GM19395 (cell line): Measurements from ENCODE around the gene CAMTA1.
"Not testable (repeated sequence)": the region's sequence is repeated elsewhere in the genome, so short reads cannot be mapped to it uniquely, and the experiment has no call there.

Experiments used
- ATAC-seq: cut with Tn5 transposase; IDR thresholded peaks from one replicate; pipeline ENCODE4 v1.9.1; 2021; ENCODE audit warnings: mild to moderate bottlenecking, moderate library complexity; ENCODE audit not compliant: unreplicated experiment

CAMTA1 gene

DNA sequence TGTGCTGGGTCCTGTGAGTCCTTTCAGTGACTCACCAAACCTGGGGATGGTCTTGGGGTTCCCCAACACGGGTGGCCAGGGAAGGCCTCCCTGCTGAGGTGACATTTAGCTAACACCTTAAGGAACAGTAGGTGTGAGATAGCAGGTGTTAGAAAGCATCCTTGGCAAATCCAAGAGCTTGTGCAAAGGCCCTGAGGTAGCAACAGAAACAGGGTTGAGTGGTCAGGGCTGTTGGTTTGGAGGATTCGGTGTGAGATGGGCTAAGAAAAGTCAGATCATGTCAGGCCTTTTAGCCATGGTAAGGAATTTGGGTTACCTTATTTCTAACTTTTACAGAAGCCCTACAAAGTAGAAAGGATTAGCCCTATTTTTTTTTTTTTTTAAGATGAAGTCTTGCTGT is 343.0 kb downstream of the CAMTA1 start:
- ATAC-seq, result no peak

GRCh38 chr1:7130127-7130526 is 344.9 kb downstream of the CAMTA1 start:
- no peak for ATAC-seq

- no peak for ATAC-seq
Measured at GRCh38 chr1:7135493-7135892, 350.2 kb downstream of the CAMTA1 start.

DNA sequence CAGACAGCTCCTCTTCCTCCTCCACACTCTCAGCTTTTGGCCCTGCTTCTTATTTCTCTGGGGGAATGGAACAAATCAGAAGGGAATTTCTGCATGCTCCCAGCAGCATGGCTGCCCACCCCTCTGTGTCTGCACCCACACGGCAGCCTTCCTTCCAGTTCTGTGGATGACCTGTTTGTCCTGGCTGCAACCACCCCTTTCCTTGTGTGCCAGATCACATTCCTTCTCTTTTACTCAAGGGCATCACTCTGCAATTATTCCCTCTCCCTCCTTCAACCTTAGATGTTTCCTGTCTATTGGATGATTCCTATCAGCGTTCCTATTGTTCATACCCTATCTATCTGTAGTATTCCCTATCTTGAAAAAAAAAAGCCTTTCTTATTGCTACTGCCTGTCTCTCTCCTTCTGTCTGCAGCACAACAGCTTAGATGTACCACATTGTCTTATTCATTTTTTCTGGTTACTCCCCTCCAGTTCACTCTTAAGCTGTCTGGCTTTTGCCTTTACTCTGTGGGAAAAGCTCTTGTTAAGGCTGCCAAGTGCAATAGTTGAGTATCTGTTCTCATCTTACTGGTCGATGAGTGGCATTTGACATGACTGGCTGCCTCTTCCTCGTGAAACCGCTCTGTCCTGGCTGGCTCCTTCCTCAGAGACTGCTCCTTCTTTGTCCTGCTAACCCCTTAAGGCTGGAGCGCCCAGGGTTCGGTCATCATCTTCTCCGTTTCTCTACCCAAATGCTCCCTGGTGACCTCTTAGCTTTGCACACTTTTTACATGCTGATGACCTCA is 351.1 kb downstream of the CAMTA1 start:
- ATAC-seq, result no peak

GRCh38 chr1:7140251-7140650 is 355.0 kb downstream of the CAMTA1 start:
- ATAC-seq, result no peak

GRCh38 chr1:7145947-7146346 is 360.7 kb downstream of the CAMTA1 start:
- no peak for ATAC-seq

DNA sequence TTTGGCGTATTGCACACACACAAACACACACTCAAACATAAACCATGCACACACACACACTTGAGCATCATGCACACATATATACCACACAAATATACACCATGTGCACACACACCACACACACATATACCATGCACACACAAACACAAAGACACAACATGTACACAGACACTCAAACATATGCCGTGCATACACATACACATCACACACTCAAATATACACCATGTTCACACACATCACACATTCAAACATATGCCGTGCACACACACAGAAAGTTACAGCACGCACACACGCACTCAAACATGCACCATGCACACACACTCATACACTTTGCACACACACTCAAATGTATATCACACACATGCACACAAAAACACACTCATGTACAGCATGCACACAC is 361.5 kb downstream of the CAMTA1 start:
- no peak for ATAC-seq

DNA sequence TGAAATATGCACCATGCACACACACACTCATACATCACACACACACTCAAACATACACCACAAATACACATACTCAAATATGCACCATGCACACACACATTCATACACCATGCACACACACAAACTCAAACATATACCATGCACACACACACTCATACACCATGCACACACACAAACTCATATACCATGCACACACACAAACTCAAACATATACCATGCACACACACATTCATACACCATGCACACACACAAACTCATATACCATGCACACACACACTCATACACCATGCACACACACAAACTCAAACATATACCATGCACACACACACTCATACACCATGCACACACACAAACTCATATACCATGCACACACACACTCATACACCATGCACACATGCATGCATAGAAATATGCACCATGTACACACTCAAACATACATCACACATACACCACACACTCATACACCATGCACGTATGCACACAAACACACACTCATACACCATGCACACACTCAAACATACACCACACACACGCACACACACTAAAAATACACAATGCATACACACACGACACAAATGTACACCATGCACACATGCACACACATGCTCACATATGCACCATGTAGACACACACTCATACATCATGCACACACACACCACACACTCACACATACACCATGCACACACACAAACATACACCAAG is 362.5 kb downstream of the CAMTA1 start:
- ATAC-seq, result not testable (repeated sequence)

- ATAC-seq, result no peak
Measured at GRCh38 chr1:7149080-7149838, 364.0 kb downstream of the CAMTA1 start.

DNA sequence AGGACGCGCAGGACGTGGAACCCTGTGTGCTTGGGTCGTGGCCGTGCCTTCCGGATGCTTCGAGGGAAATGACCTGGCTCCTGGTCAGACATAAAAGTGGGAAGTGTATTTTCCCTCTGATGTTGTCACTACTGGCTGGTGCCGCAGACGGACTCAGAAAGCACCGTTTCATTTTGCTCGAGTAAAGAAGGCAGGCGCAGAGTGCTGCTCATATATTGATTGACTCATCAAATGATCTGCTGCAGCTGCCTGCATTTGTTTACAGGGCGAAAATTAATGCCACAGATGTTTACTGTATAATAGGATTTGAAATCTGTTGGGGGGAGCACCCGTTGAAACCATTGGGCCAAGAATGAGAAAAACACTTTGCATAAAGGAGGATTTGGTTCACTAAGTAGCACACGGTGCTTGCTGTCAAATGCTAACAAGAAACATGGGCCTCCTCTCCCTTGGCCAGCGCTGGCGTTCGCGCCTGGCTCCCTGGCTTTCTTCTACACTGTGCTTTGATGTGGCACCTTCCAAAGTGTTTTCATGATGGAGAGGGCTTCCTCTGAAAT is 365.5 kb downstream of the CAMTA1 start:
- ATAC-seq, result no peak

GRCh38 chr1:7151978-7152377 is 366.7 kb downstream of the CAMTA1 start:
- no peak for ATAC-seq

DNA sequence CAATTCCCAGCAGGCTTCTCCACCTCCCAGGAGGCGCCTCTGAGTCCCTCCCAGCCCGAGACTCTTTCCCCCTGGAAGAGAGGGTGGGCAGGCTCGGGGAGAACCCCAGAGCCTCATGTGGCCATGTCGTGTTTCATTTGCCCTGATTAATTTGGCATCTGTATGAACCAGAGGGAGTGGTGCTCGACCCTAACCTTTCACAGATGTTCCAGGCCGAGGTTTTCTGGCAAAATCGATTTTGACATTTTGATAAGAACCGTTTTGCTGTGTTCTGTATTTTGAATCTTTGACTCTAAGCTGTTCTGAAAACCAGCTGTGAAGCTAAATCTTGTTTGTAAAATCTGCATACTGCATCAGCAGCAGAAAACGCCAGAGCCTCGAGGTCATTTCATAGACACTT is 367.4 kb downstream of the CAMTA1 start:
- no peak for ATAC-seq

GRCh38 chr1:7153464-7153863 is 368.2 kb downstream of the CAMTA1 start:
- ATAC-seq, result no peak

- ATAC-seq, result no peak
Measured at GRCh38 chr1:7159116-7159781, 374.0 kb downstream of the CAMTA1 start.

DNA sequence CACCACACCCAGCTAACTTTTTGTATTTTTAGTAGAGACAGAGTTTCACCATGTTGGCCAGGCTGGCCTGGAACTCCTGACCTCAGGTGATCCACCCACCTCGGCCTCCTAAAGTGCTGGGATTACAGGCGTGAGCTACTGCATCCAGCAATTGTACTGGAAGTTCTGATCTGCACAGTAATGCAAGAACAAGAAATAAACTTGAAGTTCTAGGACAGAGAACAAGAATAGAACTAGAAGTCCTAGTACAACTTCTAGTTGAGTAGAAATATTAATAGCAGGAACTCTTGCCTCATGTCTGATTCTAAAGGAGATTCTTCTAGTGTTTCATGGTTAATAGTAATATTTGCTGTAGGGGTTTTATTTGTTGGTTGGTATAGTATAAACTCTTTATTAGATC is 383.3 kb downstream of the CAMTA1 start:
- not testable (repeated sequence) for ATAC-seq

GRCh38 chr1:7171168-7171567 is 385.9 kb downstream of the CAMTA1 start:
- ATAC-seq, result no peak

GRCh38 chr1:7171574-7171973 is 386.3 kb downstream of the CAMTA1 start:
- no peak for ATAC-seq

DNA sequence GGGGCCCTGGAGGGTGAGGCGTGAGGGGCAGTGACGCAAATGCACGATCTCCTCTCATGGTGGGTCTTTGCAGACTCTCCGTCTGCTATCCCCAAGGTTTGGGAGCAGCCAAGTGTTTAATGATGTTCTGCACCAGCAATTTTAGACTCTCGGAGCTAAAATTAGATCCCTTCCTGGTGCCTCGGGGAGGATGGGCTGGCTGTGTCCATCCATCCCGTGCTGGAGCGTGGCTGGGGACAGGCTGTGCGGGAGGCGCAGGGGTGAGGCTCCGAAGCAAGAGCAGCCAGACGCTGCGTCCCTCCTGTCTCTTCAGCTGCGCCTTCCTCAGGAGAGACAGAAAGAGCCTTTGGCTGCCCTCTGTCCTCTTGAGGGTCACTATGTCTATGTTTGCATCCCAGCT is 387.6 kb downstream of the CAMTA1 start:
- ATAC-seq, result no peak

GRCh38 chr1:7174561-7174960 is 389.3 kb downstream of the CAMTA1 start:
- no peak for ATAC-seq

- no peak for ATAC-seq
Measured at GRCh38 chr1:7174980-7175906, 390.0 kb downstream of the CAMTA1 start.
